Fibroblast of villous mesenchyme (primary cell): ENCODE data around the gene PLPP1. TPM values are rescaled to one million over a fixed set of nuclear protein-coding genes. Genes with fewer than 3 reads are reported as not detected.
"Not testable (repeated sequence)": the region's sequence is repeated elsewhere in the genome, so short reads cannot be mapped to it uniquely, and the experiment has no call there.

Source experiments
- DNase-seq: peaks from one replicate; pipeline ENCODE4 v3.0.0-alpha.2; 2010; ENCODE audit warnings: low read depth
- H3K4me3 ChIP-seq: 2 replicates; pipeline ENCODE4 v1.5.1; 2011; ENCODE audit warnings: low read depth, mild to moderate bottlenecking, low read length
- CTCF ChIP-seq: IDR thresholded peaks from 2 replicates; pipeline ENCODE4 v1.5.1; 2012; ENCODE audit warnings: low read depth, mild to moderate bottlenecking, low read length; ENCODE audit not compliant: insufficient read depth
- total RNA-seq: library from RNA; depleted of rRNA; stranded (reverse); fragments of >200 nt; gene quantifications from 2 replicates; pipeline ENCODE4 v1.2.3, GENCODE V29; 2012

PLPP1 gene
- total RNA-seq, 1 donor = 97.6 TPM

- no peak for TF ChIP-seq CTCF
- no peak overlapping the region for H3K4me3 ChIP-seq
- DNase-seq = peak; percentile 27
Observed at GRCh38 chr5:55538661-55539060, 3.9 kb upstream of the PLPP1 start.

GRCh38 chr5:55537315-55537714, 2.6 kb upstream of the PLPP1 start:
- not testable (repeated sequence) for DNase-seq, H3K4me3 ChIP-seq

- peak overlapping the region; percentile 94 for H3K4me3 ChIP-seq
- TF ChIP-seq CTCF = no peak
- DNase-seq = peak; percentile 31
Observed at GRCh38 chr5:55535199-55535905, 588 bp upstream of the PLPP1 start.

- peak; percentile 42 for DNase-seq
- H3K4me3 ChIP-seq = peak overlapping the region; percentile 94
- no peak for TF ChIP-seq CTCF
Observed at GRCh38 chr5:55533521-55534435, 986 bp downstream of the PLPP1 start.

- H3K4me3 ChIP-seq = peak overlapping the region; percentile 94
- DNase-seq = no peak
- no peak for TF ChIP-seq CTCF
Observed at GRCh38 chr5:55530669-55531068, 4.1 kb downstream of the PLPP1 start.

- DNase-seq = no peak
- H3K4me3 ChIP-seq = no peak overlapping the region
- no peak for TF ChIP-seq CTCF
Observed at GRCh38 chr5:55524816-55525215, 9.9 kb downstream of the PLPP1 start.

GRCh38 chr5:55523293-55523692, 11.5 kb downstream of the PLPP1 start:
- DNase-seq = no peak
- TF ChIP-seq CTCF = no peak

More at GRCh38 chr5:55523293-55523692, 11.5 kb downstream of the PLPP1 start:
- H3K4me3 ChIP-seq = no peak overlapping the region
